ENCODE measurements around the gene SLC11A2. TPM values are rescaled to one million over a fixed set of nuclear protein-coding genes. Genes with fewer than 3 reads are reported as not detected.

The SLC11A2 gene
- total and polyA plus RNA-seq, 2 experiments from 2014 or later = 19.4 to 48.9 TPM

GRCh38 chr12:50980545-50980944, 45.6 kb downstream of the SLC11A2 start (continued):
- TF ChIP-seq, protein P1, sequence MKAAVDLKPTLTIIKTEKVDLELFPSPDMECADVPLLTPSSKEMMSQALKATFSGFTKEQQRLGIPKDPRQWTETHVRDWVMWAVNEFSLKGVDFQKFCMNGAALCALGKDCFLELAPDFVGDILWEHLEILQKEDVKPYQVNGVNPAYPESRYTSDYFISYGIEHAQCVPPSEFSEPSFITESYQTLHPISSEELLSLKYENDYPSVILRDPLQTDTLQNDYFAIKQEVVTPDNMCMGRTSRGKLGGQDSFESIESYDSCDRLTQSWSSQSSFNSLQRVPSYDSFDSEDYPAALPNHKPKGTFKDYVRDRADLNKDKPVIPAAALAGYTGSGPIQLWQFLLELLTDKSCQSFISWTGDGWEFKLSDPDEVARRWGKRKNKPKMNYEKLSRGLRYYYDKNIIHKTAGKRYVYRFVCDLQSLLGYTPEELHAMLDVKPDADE (IDR thresholded peaks at IDR 0.05) = no peak
- no peak for TF ChIP-seq ZNF114 (CRISPR knock-in tag; IDR thresholded peaks at IDR 0.05)

GRCh38 chr12:50979369-50980052, 46.7 kb downstream of the SLC11A2 start:
- Histone ChIP-seq H3K4me3 (no peak overlapping the region), H4K20me1 (replicated peaks; ENCODE audit: insufficient read depth) (no peaks in the 10 kb centered on the region), H3K79me2 (replicated peaks; ENCODE audit: insufficient read depth) (no peaks in the 10 kb centered on the region), H3K27me3 (ENCODE audit: insufficient read depth) (no peaks in the 10 kb centered on the region), H2AFZ (no peak overlapping the region), H3F3A (replicated peaks; ENCODE audit: low read depth) (no peaks in the 10 kb centered on the region), H3K36me3 (ENCODE audit: insufficient read depth) (no peaks in the 10 kb centered on the region), H3K9me2 (ENCODE audit: insufficient read depth) (no peaks in the 10 kb centered on the region), H3K27ac (ENCODE audit: low read depth) (no peak overlapping the region), H3K4me2 (no peak overlapping the region), H3K4me1 (ENCODE audit: insufficient read depth) (0 out of 2 replicates have a peak, but pooled peaks cover 4% of the 10 kb centered on the region)
- Mint-ChIP-seq H3K9me3 (0 out of 3 replicates have a peak, but pooled peaks cover 3% of the 10 kb centered on the region), H3K4me1 (peaks cover 2% of the 10 kb centered on the region; the same call in 1 of the 3 replicates), H3K27me3 (ENCODE audit: insufficient read depth, low read depth, poor library complexity) (no peaks in the 10 kb centered on the region), H3K27ac (no peak overlapping the region), H3K4me3 (no peak overlapping the region), H3K36me3 (ENCODE audit: low read depth) (peaks cover 12% of the 10 kb centered on the region; the same call in 2 of the 3 replicates)
- no peak for ATAC-seq
- no peak for DNase-seq (ENCODE audit: low spot score)
- TF ChIP-seq JUNB (IDR thresholded peaks at IDR 0.05; ENCODE audit: unreplicated experiment) = no peak
- TF ChIP-seq ZNF462 (CRISPR knock-in tag; IDR thresholded peaks at IDR 0.05) = no peak
- no peak for TF ChIP-seq CREB1 (CRISPR knock-in tag; IDR thresholded peaks at IDR 0.05; ENCODE audit: low read depth)
- no peak for TF ChIP-seq ZNF331 (CRISPR knock-in tag; IDR thresholded peaks at IDR 0.05; ENCODE audit: low read depth)
- TF ChIP-seq, protein P2, sequence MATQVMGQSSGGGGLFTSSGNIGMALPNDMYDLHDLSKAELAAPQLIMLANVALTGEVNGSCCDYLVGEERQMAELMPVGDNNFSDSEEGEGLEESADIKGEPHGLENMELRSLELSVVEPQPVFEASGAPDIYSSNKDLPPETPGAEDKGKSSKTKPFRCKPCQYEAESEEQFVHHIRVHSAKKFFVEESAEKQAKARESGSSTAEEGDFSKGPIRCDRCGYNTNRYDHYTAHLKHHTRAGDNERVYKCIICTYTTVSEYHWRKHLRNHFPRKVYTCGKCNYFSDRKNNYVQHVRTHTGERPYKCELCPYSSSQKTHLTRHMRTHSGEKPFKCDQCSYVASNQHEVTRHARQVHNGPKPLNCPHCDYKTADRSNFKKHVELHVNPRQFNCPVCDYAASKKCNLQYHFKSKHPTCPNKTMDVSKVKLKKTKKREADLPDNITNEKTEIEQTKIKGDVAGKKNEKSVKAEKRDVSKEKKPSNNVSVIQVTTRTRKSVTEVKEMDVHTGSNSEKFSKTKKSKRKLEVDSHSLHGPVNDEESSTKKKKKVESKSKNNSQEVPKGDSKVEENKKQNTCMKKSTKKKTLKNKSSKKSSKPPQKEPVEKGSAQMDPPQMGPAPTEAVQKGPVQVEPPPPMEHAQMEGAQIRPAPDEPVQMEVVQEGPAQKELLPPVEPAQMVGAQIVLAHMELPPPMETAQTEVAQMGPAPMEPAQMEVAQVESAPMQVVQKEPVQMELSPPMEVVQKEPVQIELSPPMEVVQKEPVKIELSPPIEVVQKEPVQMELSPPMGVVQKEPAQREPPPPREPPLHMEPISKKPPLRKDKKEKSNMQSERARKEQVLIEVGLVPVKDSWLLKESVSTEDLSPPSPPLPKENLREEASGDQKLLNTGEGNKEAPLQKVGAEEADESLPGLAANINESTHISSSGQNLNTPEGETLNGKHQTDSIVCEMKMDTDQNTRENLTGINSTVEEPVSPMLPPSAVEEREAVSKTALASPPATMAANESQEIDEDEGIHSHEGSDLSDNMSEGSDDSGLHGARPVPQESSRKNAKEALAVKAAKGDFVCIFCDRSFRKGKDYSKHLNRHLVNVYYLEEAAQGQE (IDR thresholded peaks at IDR 0.05; ENCODE audit: unreplicated experiment) = no peak
- no peak for TF ChIP-seq STAT1 (IDR thresholded peaks at IDR 0.05; ENCODE audit: unreplicated experiment)
- TF ChIP-seq NANOG (IDR thresholded peaks at IDR 0.05; ENCODE audit: borderline replicate concordance) = no peak
- TF ChIP-seq, protein P1 (IDR thresholded peaks at IDR 0.05) = no peak
- TF ChIP-seq, protein P3, sequence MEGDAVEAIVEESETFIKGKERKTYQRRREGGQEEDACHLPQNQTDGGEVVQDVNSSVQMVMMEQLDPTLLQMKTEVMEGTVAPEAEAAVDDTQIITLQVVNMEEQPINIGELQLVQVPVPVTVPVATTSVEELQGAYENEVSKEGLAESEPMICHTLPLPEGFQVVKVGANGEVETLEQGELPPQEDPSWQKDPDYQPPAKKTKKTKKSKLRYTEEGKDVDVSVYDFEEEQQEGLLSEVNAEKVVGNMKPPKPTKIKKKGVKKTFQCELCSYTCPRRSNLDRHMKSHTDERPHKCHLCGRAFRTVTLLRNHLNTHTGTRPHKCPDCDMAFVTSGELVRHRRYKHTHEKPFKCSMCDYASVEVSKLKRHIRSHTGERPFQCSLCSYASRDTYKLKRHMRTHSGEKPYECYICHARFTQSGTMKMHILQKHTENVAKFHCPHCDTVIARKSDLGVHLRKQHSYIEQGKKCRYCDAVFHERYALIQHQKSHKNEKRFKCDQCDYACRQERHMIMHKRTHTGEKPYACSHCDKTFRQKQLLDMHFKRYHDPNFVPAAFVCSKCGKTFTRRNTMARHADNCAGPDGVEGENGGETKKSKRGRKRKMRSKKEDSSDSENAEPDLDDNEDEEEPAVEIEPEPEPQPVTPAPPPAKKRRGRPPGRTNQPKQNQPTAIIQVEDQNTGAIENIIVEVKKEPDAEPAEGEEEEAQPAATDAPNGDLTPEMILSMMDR (conservative IDR thresholded peaks at IDR 0.05; ENCODE audit: low read depth in 2 of 2) = no peak

All from GM23338 (cell line).